H9 (cell line): Measurements from ENCODE around the gene DGKG. TPM values are rescaled to one million over a fixed set of nuclear protein-coding genes. Genes with fewer than 3 reads are reported as not detected.

Experiments
- DNase-seq: peaks from one replicate; pipeline ENCODE4 v3.0.0-alpha.2; 2017
- H2AFZ ChIP-seq: one replicate; pipeline ENCODE4 v1.6.1; 2013; ENCODE audit warnings: mild to moderate bottlenecking, low read length, control low read depth, moderate library complexity
- H2AK5ac ChIP-seq: 2 replicates; pipeline ENCODE4 v1.6.1; 2013; ENCODE audit warnings: low read length, control low read depth, mixed read lengths; ENCODE audit not compliant: insufficient read length
- H2BK120ac ChIP-seq: one replicate; pipeline ENCODE4 v1.6.1; 2013; ENCODE audit warnings: low read depth, mild to moderate bottlenecking, low read length, control low read depth, inconsistent platforms; ENCODE audit not compliant: poor library complexity, severe bottlenecking
- H2BK12ac ChIP-seq: 2 replicates; pipeline ENCODE4 v1.6.1; 2013; ENCODE audit warnings: low read length, control low read depth, mixed read lengths, low read depth; ENCODE audit not compliant: insufficient read length
- H2BK15ac ChIP-seq: 2 replicates; pipeline ENCODE4 v1.6.1; 2013; ENCODE audit warnings: low read depth, low read length, control low read depth
- H2BK20ac ChIP-seq: one replicate; pipeline ENCODE4 v1.6.1; 2013; ENCODE audit warnings: low read depth, mild to moderate bottlenecking, low read length, control low read depth, inconsistent platforms; ENCODE audit not compliant: poor library complexity, severe bottlenecking
- H2BK5ac ChIP-seq: 2 replicates; pipeline ENCODE4 v1.6.1; 2013; ENCODE audit warnings: low read length, control low read depth, mixed read lengths; ENCODE audit not compliant: insufficient read length
- H3K14ac ChIP-seq: 2 replicates; pipeline ENCODE4 v1.6.1; 2013; ENCODE audit warnings: low read length, control low read depth; ENCODE audit not compliant: insufficient read depth
- H3K18ac ChIP-seq: 2 replicates; pipeline ENCODE4 v1.6.1; 2013; ENCODE audit warnings: low read depth, mild to moderate bottlenecking, mixed read lengths, low read length, control low read depth; ENCODE audit not compliant: insufficient read length
- H3K23ac ChIP-seq: 2 replicates; pipeline ENCODE4 v1.6.1; 2013; ENCODE audit warnings: low read length, control low read depth, mixed read lengths, low read depth; ENCODE audit not compliant: insufficient read length
- H3K23me2 ChIP-seq: 2 replicates; pipeline ENCODE4 v1.6.1; 2013; ENCODE audit warnings: low read depth, mild to moderate bottlenecking, mixed read lengths, low read length, control low read depth; ENCODE audit not compliant: insufficient read length, poor library complexity, severe bottlenecking
- H3K27ac ChIP-seq: 2 replicates; pipeline ENCODE4 v1.5.1; 2013; ENCODE audit warnings: low read length, control low read depth, mixed read lengths, low read depth; ENCODE audit not compliant: insufficient read length
- H3K27me3 ChIP-seq: 2 replicates; pipeline ENCODE4 v1.6.1; 2013; ENCODE audit warnings: low read length, control low read depth, inconsistent platforms; ENCODE audit not compliant: insufficient read depth
- H3K4ac ChIP-seq: 2 replicates; pipeline ENCODE4 v1.6.1; 2013; ENCODE audit warnings: low read depth, mild to moderate bottlenecking, control low read depth, inconsistent platforms, low read length, moderate library complexity
- H3K4me1 ChIP-seq: 2 replicates; pipeline ENCODE4 v1.6.1; 2013; ENCODE audit warnings: low read length, control low read depth, inconsistent platforms; ENCODE audit not compliant: insufficient read depth
- H3K4me2 ChIP-seq: 2 replicates; pipeline ENCODE4 v1.6.1; 2013; ENCODE audit warnings: low read length, control low read depth, mixed read lengths; ENCODE audit not compliant: insufficient read length, insufficient read depth
- H3K56ac ChIP-seq: 2 replicates; pipeline ENCODE4 v1.6.1; 2013; ENCODE audit warnings: low read depth, mild to moderate bottlenecking, mixed read lengths, low read length, control low read depth; ENCODE audit not compliant: insufficient read length
- H3K79me1 ChIP-seq: 2 replicates; pipeline ENCODE4 v1.6.1; 2013; ENCODE audit warnings: low read depth, mild to moderate bottlenecking, moderate library complexity, low read length, control low read depth, inconsistent platforms; ENCODE audit not compliant: insufficient read depth, poor library complexity, severe bottlenecking
- H3K79me2 ChIP-seq: 2 replicates; pipeline ENCODE4 v1.6.1; 2013; ENCODE audit warnings: low read length, control low read depth, inconsistent platforms; ENCODE audit not compliant: insufficient read depth
- H3K9ac ChIP-seq: 2 replicates; pipeline ENCODE4 v1.6.1; 2013; ENCODE audit warnings: low read length, control low read depth, mixed read lengths; ENCODE audit not compliant: insufficient read length; ENCODE audit errors: extremely low read depth
- H3K9me3 ChIP-seq: one replicate; pipeline ENCODE4 v1.6.1; 2013; ENCODE audit warnings: low read depth, low read length, inconsistent platforms; ENCODE audit not compliant: control insufficient read depth
- H3T11ph ChIP-seq: one replicate; pipeline ENCODE4 v1.6.1; 2013; ENCODE audit warnings: mild to moderate bottlenecking, low read length, control low read depth, inconsistent platforms
- H4K20me1 ChIP-seq: one replicate; pipeline ENCODE4 v1.6.1; 2013; ENCODE audit not compliant: control insufficient read depth, insufficient read length, insufficient read depth
- H4K5ac ChIP-seq: 2 replicates; pipeline ENCODE4 v1.6.1; 2013; ENCODE audit warnings: low read depth, mild to moderate bottlenecking, mixed read lengths, low read length, control low read depth; ENCODE audit not compliant: insufficient read length
- H4K8ac ChIP-seq: replicated peaks from 2 replicates; pipeline ENCODE4 v1.6.1; 2013; ENCODE audit warnings: low read length, control low read depth, mixed read lengths, low read depth; ENCODE audit not compliant: insufficient read length
- H4K91ac ChIP-seq: 2 replicates; pipeline ENCODE4 v1.6.1; 2013; ENCODE audit warnings: low read depth, mild to moderate bottlenecking, moderate library complexity, mixed read lengths, low read length, control low read depth; ENCODE audit not compliant: insufficient read length
- H3K27ac Mint-ChIP-seq, 3 experiments: 2 replicates in 2 of 3; 3 replicates in 1 of 3; pipeline ENCODE4 v1.8.0; 2020 to 2021; ENCODE audit warnings: mixed read lengths in 3 of 3, mild to moderate bottlenecking in 1 of 3, moderate library complexity in 1 of 3
- H3K27me3 Mint-ChIP-seq: 2 replicates; pipeline ENCODE4 v1.8.0; 2021; ENCODE audit warnings: low read depth, mild to moderate bottlenecking, moderate library complexity, mixed read lengths
- H3K36me3 Mint-ChIP-seq, 3 experiments: 2 replicates in 2 of 3; 3 replicates in 1 of 3; pipeline ENCODE4 v1.8.0; 2020 to 2021; ENCODE audit warnings: low read depth in 3 of 3, mixed read lengths in 3 of 3; ENCODE audit not compliant: insufficient read depth in 1 of 3
- H3K4me1 Mint-ChIP-seq, 2 experiments: 2 replicates each; pipeline ENCODE4 v1.8.0; 2020; ENCODE audit warnings: mixed read lengths in 2 of 2
- H3K4me3 Mint-ChIP-seq, 2 experiments: 2 replicates in 1 of 2; 3 replicates in 1 of 2; pipeline ENCODE4 v1.8.0; 2020 to 2021; ENCODE audit warnings: mild to moderate bottlenecking in 2 of 2, mixed read lengths in 2 of 2, moderate library complexity in 1 of 2
- H3K9me3 Mint-ChIP-seq, 2 experiments: 2 replicates in 1 of 2; 3 replicates in 1 of 2; pipeline ENCODE4 v1.8.0; 2020; ENCODE audit warnings: mild to moderate bottlenecking in 2 of 2, mixed read lengths in 2 of 2, moderate library complexity in 1 of 2
- total RNA-seq: library from RNA; stranded (reverse); gene quantifications from 2 replicates; pipeline ENCODE4 v1.2.1, GENCODE V29; 2021
- TF ChIP-seq, protein P1 (sequence below): fragments of 200-600 bp; sonication (generic); conservative IDR thresholded peaks from 3 replicates; pipeline ENCODE4 v1.8.0; 2021; ENCODE audit warnings: antibody characterized with exemption, mild to moderate bottlenecking

DGKG gene
- total RNA-seq, 1 experiment from 2014 or later = not detected

DNA sequence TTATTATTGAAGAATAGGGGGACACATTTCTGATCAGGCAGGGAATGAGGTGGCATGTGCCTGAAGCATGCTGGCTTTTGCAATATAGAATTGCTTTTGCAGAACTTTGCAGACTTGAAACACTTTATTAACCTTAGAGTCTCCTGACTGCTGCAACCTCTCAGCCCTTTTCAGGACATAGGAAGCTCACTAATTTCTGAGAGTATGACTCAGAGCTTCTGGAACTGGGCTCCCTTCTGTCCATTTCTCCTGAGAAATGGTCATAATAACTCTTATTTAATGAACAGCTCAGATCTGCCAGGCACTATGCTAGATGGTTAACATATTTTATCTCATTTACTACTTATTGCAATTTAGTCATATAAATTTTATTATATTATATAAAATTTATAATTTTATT is 38.6 kb upstream of the DGKG start:
- Histone ChIP-seq H2BK20ac (no peak overlapping the region), H3K9ac (no peak overlapping the region), H3K4me2 (no peak overlapping the region), H3K23ac (no peak overlapping the region), H4K91ac (no peak overlapping the region), H4K8ac (no peak overlapping the region), H2BK5ac (no peak overlapping the region), H3K14ac (no peak overlapping the region), H3K18ac (no peak overlapping the region), H2AK5ac (no peak overlapping the region), H3K79me2 (no peaks in the 10 kb centered on the region), H3K23me2 (no peaks in the 10 kb centered on the region), H3K27ac (no peak overlapping the region), H3K4ac (no peak overlapping the region), H3K79me1 (no peaks in the 10 kb centered on the region), H4K20me1 (no peaks in the 10 kb centered on the region), H3K27me3 (no peaks in the 10 kb centered on the region), H2BK15ac (no peak overlapping the region), H4K5ac (no peak overlapping the region), H2BK12ac (no peak overlapping the region), H3K56ac (no peak overlapping the region), H2AFZ (no peak overlapping the region), H3K9me3 (no peaks in the 10 kb centered on the region), H3K4me1 (no peaks in the 10 kb centered on the region), H2BK120ac (no peak overlapping the region), H3T11ph (no peak overlapping the region)
- H3K4me1 Mint-ChIP-seq = no peaks in the 10 kb centered on the region
- H3K9me3 Mint-ChIP-seq = no peaks in the 10 kb centered on the region
- DNase-seq = no peak
- no peak overlapping the region for H3K4me3 Mint-ChIP-seq
- no peak overlapping the region for H3K27ac Mint-ChIP-seq
- no peaks in the 10 kb centered on the region for H3K36me3 Mint-ChIP-seq
- H3K27me3 Mint-ChIP-seq = peaks cover 6% of the 10 kb centered on the region; the same call in 1 of the 2 replicates
- TF ChIP-seq, protein P1, sequence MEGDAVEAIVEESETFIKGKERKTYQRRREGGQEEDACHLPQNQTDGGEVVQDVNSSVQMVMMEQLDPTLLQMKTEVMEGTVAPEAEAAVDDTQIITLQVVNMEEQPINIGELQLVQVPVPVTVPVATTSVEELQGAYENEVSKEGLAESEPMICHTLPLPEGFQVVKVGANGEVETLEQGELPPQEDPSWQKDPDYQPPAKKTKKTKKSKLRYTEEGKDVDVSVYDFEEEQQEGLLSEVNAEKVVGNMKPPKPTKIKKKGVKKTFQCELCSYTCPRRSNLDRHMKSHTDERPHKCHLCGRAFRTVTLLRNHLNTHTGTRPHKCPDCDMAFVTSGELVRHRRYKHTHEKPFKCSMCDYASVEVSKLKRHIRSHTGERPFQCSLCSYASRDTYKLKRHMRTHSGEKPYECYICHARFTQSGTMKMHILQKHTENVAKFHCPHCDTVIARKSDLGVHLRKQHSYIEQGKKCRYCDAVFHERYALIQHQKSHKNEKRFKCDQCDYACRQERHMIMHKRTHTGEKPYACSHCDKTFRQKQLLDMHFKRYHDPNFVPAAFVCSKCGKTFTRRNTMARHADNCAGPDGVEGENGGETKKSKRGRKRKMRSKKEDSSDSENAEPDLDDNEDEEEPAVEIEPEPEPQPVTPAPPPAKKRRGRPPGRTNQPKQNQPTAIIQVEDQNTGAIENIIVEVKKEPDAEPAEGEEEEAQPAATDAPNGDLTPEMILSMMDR = no peak
